COLO829 (cell line): ENCODE measurements around the gene NTN4.
"Not testable (repeated sequence)": the region's sequence is repeated elsewhere in the genome, so short reads cannot be mapped to it uniquely, and the experiment has no call there.

Source experiments
- DNase-seq: peaks from one replicate; pipeline ENCODE4 v3.0.0; 2012; ENCODE audit warnings: low spot score

Gene NTN4

DNA sequence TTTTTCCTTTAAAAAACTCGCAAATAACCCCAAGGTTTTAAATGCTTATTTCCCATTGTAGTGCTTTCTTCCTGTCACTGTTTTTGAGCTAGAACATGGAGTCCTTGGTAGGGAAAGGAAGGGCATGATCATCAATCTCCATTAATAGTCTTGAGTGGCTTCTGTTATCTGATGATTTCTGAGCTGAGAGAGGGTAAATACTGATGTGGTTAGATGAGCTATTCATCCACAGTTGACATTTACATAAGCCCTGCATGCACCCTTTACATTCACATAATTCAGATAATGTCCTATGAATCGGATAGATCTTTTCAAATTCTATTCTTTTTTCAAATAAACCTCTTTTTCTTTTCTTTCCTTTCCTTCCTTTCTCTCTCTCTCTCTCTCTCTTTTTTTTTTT is 81.4 kb downstream of the NTN4 start:
- no peak for DNase-seq

GRCh38 chr12:95705143-95705542 is 85.4 kb downstream of the NTN4 start:
- no peak for DNase-seq

GRCh38 chr12:95703986-95704385 is 86.6 kb downstream of the NTN4 start:
- no peak for DNase-seq

- DNase-seq = no peak
These were observed 88.7 kb downstream of the NTN4 start for GRCh38 chr12:95701722-95702418.

DNA sequence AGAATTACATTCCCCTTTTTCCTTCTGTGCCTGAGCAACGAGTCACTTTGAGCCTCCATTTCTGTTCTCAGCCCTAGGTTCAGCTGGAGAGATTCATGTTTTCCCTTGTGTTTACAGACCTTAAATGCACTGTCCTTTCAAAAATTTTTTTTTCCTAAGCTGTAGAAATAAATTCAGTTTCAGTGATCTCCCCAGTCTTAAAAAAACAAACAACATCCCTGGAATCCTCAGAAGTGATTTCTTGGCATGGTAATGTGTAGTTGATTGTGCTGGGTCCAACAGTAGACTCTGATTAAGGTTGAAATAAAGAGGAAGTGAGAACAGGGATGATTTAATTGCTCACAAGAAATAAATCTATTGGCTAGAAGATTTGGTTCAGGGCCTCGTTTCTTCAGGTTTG is 89.3 kb downstream of the NTN4 start:
- no peak for DNase-seq

DNA sequence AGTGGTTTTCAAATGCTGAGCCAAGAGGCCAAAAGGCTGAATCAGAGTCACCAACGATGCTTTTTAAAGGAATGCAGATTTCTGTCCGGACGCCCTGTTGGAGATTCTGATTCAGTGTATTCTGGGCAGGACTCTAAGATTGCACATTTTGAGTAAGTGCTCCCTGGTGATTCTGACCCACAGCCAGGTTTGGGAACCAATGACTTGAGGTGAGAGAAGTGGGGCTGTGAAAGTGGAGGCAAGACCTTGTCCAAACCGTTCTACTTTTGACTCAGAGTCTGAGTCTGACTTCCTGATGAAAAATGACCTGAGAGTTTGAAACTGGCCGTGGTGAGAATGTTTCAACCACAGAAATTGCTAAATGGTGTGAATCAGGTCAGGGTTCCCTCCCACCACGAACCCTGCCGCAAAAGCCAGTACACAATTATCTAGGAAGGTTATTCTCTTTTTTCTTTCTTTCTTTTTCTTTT is 90.2 kb downstream of the NTN4 start:
- DNase-seq = no peak

DNA sequence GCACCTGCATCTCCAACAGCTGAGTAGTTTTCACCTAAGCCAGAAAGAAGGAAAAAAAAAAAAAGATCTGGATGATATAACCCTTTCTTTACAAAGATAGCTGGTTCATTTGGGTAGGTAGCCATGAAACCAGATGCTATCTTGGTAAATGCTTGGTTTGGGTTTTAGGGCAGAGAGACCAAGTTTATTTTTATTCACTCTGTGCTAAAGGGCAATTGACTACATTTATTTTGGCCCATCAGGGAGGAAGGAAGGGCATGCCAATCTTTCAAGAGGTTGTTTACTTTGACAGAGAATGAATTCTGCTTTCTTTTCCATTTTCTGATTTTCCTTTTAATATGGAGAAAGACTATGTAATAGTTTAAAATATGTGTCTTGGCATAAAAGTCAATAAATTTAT is 91.0 kb downstream of the NTN4 start:
- no peak for DNase-seq

GRCh38 chr12:95694136-95694535 is 96.4 kb downstream of the NTN4 start:
- no peak for DNase-seq

DNA sequence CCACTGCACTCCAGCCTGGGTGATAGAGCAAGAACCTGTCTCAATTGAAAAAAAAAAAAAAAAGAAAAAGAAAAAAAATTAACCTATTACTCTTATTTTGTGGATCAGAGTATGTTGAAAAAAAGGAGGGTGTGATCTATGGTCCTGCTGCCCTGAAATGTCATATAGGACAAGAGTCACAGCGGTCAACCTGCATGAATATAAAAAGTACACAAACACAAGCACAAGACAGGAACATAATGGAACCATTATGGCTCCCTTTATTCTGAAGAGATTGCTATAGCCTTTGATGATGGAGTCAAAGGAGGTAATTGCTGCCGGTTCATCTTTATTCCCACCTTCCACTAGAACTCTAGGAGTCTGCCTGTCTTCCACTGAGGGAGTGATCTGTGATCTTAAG is 96.9 kb downstream of the NTN4 start:
- no peak for DNase-seq

DNA sequence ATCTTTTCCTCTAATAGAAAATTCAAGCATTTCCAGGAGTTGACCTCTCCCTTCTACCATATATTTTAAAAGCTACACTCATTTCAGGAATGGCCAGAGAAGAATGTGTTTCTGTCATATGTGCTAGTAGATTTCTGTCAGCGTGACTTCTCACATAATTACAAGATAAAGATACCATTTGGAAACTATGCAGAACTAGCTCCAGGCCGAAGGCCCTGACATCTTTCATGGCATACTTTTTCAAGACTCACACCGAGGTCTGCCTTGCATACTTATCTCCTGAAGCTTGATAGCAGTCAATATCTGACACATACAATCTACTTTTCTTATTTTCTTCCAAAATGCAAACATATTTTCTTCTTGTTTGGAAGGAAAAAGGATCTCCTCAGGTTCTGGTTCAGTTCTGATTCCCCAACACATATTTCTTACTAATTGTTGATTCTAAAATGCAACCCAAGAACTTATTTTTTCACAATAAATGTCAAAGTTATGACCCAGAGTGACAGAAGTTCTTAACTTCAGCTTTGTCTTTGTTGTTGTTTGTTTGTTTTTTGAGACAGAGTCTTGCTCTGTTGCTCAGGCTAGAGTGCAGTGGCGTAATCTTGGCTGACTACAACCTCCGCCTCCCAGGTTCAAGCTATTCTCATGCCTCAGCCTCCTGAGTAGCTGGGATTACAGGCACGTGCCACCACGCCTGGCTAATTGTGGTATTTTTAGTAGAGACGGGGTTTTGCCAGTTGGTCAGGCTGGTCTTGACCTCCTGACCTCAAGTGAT is 99.5 kb downstream of the NTN4 start:
- no peak for DNase-seq

GRCh38 chr12:95687937-95688336 is 102.6 kb downstream of the NTN4 start:
- DNase-seq = no peak

GRCh38 chr12:95683418-95683817 is 107.1 kb downstream of the NTN4 start:
- no peak for DNase-seq

GRCh38 chr12:95681210-95681765 is 109.3 kb downstream of the NTN4 start:
- DNase-seq = no peak

GRCh38 chr12:95678684-95679083 is 111.9 kb downstream of the NTN4 start:
- no peak for DNase-seq

DNA sequence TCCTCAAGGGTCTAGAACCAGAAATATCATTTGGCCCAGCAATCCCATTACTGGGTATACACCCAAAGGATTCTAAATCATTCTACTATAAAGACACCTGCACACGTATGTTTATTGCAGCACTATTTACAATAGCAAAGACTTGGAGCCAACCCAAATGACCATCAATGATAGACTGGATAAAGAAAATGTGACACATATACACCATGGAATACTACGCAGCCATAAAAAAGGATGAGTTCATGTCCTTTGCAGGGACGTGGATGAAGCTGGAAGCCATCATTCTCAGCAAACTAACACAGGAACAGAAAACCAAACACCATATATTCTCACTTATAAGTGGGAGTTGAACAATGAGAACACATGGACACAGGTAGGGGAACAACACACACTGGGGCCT is 112.8 kb downstream of the NTN4 start:
- not testable (repeated sequence) for DNase-seq

- DNase-seq = peak; percentile 7
These were observed 115.9 kb downstream of the NTN4 start for GRCh38 chr12:95674631-95675030.

DNA sequence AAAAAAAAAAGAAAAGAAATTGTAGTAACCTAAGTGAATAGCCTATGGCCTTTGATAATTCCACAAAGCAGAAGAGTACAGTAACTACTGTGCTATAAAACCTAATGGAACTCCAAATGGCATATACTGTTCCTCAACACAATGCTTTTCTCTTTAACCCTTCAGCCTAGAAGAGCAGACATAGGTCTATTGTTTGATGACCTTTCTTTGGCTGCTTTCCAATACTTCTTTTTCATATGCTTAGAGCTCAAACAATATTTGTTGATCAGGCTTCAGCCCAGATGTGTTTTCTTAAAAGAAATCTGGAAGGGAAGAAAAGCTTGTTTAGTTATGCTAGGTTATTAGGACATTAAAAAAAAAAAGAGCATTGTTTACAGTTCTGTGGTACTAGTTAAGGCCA is 116.4 kb downstream of the NTN4 start:
- no peak for DNase-seq

- DNase-seq = no peak
These were observed 117.0 kb downstream of the NTN4 start for GRCh38 chr12:95673576-95673975.

- no peak for DNase-seq
These were observed 118.4 kb downstream of the NTN4 start for GRCh38 chr12:95672166-95672565.

DNA sequence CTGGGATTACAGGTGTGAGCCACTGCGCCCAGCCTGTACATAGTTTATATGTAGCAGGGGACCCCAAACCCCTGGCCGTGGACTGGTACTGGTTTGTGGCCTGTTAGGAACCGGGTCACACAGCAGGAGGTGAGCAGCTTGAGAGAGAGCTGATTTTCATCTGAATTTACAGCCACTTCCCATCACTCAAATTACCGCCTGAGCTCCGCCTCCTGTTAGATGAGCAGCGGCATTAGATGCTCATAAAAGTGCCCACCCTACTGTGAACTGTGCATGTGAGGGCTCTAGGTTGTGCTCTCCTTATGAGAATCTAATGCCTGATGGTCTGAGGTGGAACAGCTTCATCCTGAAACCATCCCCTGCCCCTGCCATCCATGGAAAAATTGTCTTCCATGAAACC is 119.3 kb downstream of the NTN4 start:
- no peak for DNase-seq

GRCh38 chr12:95663525-95663924 is 127.0 kb downstream of the NTN4 start:
- DNase-seq = no peak

DNA sequence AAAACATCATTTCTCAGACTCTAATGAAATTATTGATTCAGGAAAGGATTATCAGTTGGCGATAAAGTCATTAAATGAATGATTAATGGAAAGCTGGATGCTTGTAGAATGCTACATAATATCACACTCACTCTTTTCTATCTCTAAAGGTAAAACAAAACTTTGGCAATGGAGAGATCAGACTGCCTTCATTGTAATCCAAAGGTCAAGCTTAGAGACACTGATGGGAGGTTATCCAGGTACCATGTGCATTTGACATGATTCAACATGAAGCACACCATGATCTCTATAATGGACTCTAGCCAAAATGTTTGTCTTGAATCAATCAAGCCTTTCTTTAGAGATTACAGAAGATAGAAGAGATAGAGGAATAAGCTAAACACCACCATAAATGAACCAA is 129.2 kb downstream of the NTN4 start:
- peak; percentile 9 for DNase-seq

DNA sequence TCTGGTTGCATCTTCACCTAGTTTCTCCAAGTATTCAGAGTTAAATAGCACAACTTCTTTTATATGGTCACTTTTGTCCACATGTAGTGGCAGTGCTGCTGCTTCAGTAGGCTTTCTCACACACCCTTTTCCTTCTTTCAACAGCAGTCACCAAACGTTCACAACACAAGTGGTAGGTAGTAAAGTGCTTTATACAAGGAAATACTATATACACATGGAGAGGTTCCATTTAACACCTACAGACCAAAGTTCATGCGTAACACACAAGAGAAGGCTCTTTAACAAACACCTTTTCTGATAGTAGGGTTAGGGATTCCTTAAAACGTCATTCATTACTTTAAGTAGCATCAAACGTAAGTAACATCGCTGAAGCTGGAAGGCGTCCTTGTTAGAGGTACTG is 132.2 kb downstream of the NTN4 start:
- no peak for DNase-seq
